Measurements from ENCODE around the gene LTBP3. TPM values are rescaled to one million over a fixed set of nuclear protein-coding genes. Genes with fewer than 3 reads are reported as not detected.
A peak's percentile ranks its signal among the peaks of the same experiment; 100 is the strongest.

Gene LTBP3
- total and polyA plus RNA-seq, 2 donors (not counting 3 experiments of a cell fraction or from before 2014, with no cell fraction given): 120 to 209 TPM

DNA sequence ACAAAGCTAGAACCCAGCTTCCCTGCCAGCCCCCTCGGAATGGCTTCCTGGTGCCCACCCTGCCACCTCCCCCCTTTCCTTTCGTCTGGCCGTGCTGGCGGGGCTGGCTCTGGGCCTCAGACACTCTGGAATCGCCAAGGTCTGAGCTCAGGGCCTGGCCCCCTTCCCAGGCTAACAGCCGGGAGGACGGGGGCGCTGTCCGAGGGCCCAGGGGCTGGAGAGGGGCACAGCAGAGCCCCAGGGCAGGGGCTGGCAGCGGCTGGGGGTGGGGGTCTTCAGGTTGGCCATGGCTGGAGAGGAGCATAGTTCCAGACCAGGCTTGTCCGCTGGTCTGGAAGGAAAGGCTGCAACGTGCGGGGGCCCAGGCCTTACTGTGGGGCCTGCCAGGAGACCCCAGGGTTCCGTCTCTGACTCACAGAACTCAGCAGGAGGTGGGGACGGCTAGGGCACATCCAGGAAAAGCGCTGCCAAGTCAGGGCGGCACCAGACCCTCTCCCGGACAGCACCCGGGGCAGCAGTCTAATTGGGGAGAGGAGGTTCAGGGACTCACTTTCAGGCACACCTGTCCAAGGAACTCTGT, 861 bp upstream of the LTBP3 start:
- peaks cover 60% of the 10 kb centered on the region for H3K4me1 ChIP-seq (ENCODE audit: control insufficient read depth, extremely low read depth, insufficient read depth, low read length)
- H3K9ac ChIP-seq (replicated peaks; ENCODE audit: extremely low read depth, insufficient read depth, low read length): peak overlapping the region; percentile 61
- intact Hi-C loops (cut with micrococcal nuclease) (loop anchor here (1.0 kb wide), 1 partner anchor 15 kb away; no protein-coding TSS in a partner anchor), dilution Hi-C loops (cut with MboI; ENCODE audit: extremely low pct_ligation_motif_present, low sequenced_read_pairs) (no loop called here)
- no peaks in the 10 kb centered on the region for H3K9me3 ChIP-seq (replicated peaks; ENCODE audit: control insufficient read depth, insufficient read depth, low read length)
- H3K36me3 ChIP-seq (ENCODE audit: control insufficient read depth in 2 of 2, extremely low read depth in 1 of 2, insufficient read depth in 2 of 2, low read length in 2 of 2): no peaks in the 10 kb centered on the region
- FAIRE-seq (no peak), DNase-seq (ENCODE audit: low read depth, low spot score) (no peak)
- no peak overlapping the region for H3K4me3 ChIP-seq (replicated peaks in 1 of 3; ENCODE audit: insufficient read depth in 1 of 3, low read depth in 1 of 3, low read length in 3 of 3)
- no peaks in the 10 kb centered on the region for H3K9me1 ChIP-seq (replicated peaks; ENCODE audit: control insufficient read depth, extremely low read depth, insufficient read depth, low read length)
- H3K4me2 ChIP-seq (ENCODE audit: insufficient read depth, low read length): peak overlapping the region; percentile 22
- CTCF ChIA-PET: interaction anchor here (0.7 to 4.3 kb wide), 6 partner anchors 10 to 35 kb away, joined by 3 to 54 read pairs (median 14); partner anchors contain the start of genes FAM89B and ZNRD2
- POLR2A ChIA-PET: interaction anchor here (1.3 kb wide), 1 partner anchor 19 kb away, joined by 3 read pairs; no protein-coding TSS in a partner anchor
- H3K27ac ChIP-seq (ENCODE audit: insufficient read depth, low read depth, low read length): peak overlapping the region; percentile 78
- H4K20me1 ChIP-seq (replicated peaks; ENCODE audit: control insufficient read depth, extremely low read depth, insufficient read depth, low read length): no peaks in the 10 kb centered on the region
- no TSS peak for BruUV-seq (replicated peaks)
- no peak overlapping the region for H2AFZ ChIP-seq (ENCODE audit: low read depth, low read length)
- no peak for TF ChIP-seq JUN (IDR thresholded peaks at IDR 0.05; ENCODE audit: borderline replicate concordance, insufficient read depth, insufficient read length, low read depth)
- peaks cover 22% of the 10 kb centered on the region for H3K79me2 ChIP-seq (ENCODE audit: control insufficient read depth, insufficient read depth, low read length)
- no peaks in the 10 kb centered on the region for H3K27me3 ChIP-seq (ENCODE audit: control insufficient read depth in 2 of 2, insufficient read depth in 2 of 2, low read length in 2 of 2)

DNA sequence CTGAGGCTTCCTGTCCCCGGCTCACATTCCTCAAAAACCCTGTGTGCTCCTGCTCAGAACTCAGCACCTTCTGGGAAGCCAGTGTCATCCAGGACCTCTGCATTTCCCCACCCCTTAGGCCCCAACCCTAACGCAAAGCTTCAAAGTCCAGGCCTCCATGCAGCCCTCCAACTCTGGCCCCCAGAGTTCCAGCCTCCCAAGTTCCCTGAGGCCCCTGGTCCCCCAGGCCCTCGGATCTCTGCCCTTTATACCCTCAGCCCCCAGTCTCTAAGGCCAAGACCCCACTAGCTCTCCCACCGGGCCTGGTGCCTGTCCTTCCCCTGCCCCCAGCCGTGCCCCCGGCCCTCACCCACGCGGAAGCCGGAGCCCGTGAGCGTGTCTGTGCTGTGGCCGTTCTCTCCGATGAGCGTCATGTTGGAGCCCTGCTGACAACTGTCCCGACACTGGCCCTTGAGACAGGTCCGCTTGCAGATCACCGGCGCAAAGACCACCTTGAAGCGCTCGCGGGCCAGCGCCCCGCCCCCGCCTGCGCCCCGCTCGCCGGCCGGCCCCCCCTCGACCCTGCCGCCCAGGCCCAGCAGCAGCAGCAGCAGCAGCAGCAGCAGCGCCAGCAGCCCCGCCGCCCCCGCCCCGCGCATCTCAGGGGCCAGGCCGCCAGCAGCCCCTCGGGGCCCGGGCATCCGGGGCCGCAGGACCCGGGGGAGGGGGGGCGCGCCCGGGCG, 718 bp downstream of the LTBP3 start:
- Histone ChIP-seq H3K4me1 (ENCODE audit: control insufficient read depth, extremely low read depth, insufficient read depth, low read length) (peaks cover 60% of the 10 kb centered on the region), H3K79me2 (ENCODE audit: control insufficient read depth, insufficient read depth, low read length) (peaks cover 22% of the 10 kb centered on the region), H3K27ac (ENCODE audit: insufficient read depth, low read depth, low read length) (peak overlapping the region; percentile 18), H3K4me2 (ENCODE audit: insufficient read depth, low read length) (peak overlapping the region; percentile 68), H2AFZ (ENCODE audit: low read depth, low read length) (no peak overlapping the region), H3K27me3 (ENCODE audit: control insufficient read depth in 2 of 2, insufficient read depth in 2 of 2, low read length in 2 of 2) (no peaks in the 10 kb centered on the region), H3K4me3 (replicated peaks in 1 of 3; ENCODE audit: insufficient read depth in 1 of 3, low read depth in 1 of 3, low read length in 3 of 3) (peak overlapping the region; percentile 25 to 52 (median 48)), H3K36me3 (ENCODE audit: control insufficient read depth in 2 of 2, extremely low read depth in 1 of 2, insufficient read depth in 2 of 2, low read length in 2 of 2) (peaks cover 0 to 6% of the 10 kb centered on the region in 2 experiments), H3K9me1 (replicated peaks; ENCODE audit: control insufficient read depth, extremely low read depth, insufficient read depth, low read length) (no peaks in the 10 kb centered on the region), H3K9me3 (replicated peaks; ENCODE audit: control insufficient read depth, insufficient read depth, low read length) (no peaks in the 10 kb centered on the region), H3K9ac (replicated peaks; ENCODE audit: extremely low read depth, insufficient read depth, low read length) (peak overlapping the region; percentile 49), H4K20me1 (replicated peaks; ENCODE audit: control insufficient read depth, extremely low read depth, insufficient read depth, low read length) (no peaks in the 10 kb centered on the region)
- dilution Hi-C loops (cut with MboI; ENCODE audit: extremely low pct_ligation_motif_present, low sequenced_read_pairs) (no loop called here), intact Hi-C loops (cut with micrococcal nuclease) (loop anchor here (1.0 kb wide), 1 partner anchor 17 kb away; no protein-coding TSS in a partner anchor)
- no TSS peak for BruUV-seq (replicated peaks)
- ChIA-PET POLR2A (interaction anchor here (1.1 kb wide), 1 partner anchor 17 kb away, joined by 3 read pairs; no protein-coding TSS in a partner anchor), CTCF (interaction anchor here (1.1 to 3.2 kb wide), 7 partner anchors 8 to 37 kb away, joined by 3 to 21 read pairs (median 5); partner anchors contain the start of genes FAM89B and ZNRD2)
- DNase-seq (ENCODE audit: low read depth, low spot score): peak; percentile 23
- peak; percentile 24 for FAIRE-seq
- no peak for TF ChIP-seq FOS (IDR thresholded peaks at IDR 0.05; ENCODE audit: borderline replicate concordance, insufficient read depth, low read length)
- TF ChIP-seq, protein P1, sequence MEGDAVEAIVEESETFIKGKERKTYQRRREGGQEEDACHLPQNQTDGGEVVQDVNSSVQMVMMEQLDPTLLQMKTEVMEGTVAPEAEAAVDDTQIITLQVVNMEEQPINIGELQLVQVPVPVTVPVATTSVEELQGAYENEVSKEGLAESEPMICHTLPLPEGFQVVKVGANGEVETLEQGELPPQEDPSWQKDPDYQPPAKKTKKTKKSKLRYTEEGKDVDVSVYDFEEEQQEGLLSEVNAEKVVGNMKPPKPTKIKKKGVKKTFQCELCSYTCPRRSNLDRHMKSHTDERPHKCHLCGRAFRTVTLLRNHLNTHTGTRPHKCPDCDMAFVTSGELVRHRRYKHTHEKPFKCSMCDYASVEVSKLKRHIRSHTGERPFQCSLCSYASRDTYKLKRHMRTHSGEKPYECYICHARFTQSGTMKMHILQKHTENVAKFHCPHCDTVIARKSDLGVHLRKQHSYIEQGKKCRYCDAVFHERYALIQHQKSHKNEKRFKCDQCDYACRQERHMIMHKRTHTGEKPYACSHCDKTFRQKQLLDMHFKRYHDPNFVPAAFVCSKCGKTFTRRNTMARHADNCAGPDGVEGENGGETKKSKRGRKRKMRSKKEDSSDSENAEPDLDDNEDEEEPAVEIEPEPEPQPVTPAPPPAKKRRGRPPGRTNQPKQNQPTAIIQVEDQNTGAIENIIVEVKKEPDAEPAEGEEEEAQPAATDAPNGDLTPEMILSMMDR (IDR thresholded peaks at IDR 0.05; ENCODE audit: extremely low read depth in 1 of 2, insufficient read depth in 1 of 2, low read depth in 1 of 2, low read length in 2 of 2): no peak
- no peak for TF ChIP-seq MYC (IDR thresholded peaks at IDR 0.05; ENCODE audit: low read depth, low read length)

Data from endothelial cell of umbilical vein (primary cell).